GM18873 (cell line): ENCODE results near the gene DOCK9.

Source experiments
- ATAC-seq: cut with Tn5 transposase; IDR thresholded peaks from one replicate; pipeline ENCODE4 v1.9.1; 2021; ENCODE audit warnings: mild to moderate bottlenecking, moderate library complexity, moderate number of reproducible peaks; ENCODE audit not compliant: unreplicated experiment, low FRiP score

DOCK9 gene

DNA sequence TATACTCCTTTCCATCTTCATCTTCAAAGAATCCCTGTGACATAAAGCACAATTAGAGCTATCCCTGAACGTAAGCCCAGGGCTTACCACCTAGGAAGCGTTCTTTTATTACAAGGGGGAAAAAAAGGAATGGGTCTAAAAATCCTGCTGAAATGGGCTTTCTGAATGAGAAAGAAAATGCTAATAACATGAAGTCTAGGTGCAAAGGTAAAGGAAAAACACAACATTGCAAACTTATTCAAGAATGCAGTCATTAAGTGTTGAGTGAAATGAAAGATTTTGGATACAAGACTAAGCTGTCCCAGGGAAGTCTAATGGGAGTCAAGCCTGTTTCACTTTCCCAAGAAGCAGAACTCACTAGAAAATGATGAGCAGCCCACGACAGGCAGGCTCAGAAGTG, 170.1 kb downstream of the DOCK9 start:
- no peak for ATAC-seq

DNA sequence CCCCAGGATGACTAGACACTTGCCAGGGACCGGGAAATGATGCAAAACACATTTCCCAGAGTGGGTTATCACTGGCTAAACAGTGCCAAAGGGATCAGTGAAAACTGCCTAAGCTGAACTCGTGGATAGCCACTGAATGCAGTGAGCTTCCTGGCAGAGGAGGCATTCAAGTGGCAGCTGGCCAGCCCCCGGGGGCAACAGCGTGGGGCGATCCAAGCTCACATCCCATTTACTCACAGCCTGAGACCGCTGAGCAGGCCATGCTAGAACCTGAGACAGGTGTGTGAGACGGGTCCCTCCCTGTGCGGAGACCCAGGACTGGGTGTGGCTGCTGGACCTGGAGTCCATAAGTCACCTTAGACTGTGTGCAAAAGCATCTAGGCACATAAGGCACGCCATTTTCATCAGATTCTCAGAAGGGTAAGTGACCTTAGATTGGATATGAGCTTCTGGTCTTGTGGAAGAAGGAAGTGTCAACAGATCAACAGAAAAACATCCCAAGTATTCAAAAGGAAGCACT, 173.5 kb downstream of the DOCK9 start:
- ATAC-seq, result no peak

DNA sequence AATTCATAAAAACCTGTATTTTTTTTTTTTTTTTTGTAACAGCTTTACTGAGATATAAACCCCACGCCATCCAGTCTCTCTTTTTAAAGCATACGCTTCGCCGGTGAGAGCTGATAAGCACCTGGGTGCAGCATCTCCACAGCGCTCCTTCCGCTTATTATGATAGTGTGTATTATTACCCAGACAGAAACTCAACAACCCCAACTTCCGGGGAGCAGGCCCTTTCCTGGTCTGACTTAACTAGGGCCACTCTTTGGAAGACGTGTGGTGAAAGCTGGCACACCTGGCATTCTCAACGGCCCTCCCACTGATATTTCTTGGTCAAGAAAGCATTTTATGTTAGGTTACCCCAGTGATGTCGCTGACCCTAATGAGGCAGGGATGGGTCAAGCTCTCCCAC, 173.9 kb downstream of the DOCK9 start:
- ATAC-seq, result no peak

DNA sequence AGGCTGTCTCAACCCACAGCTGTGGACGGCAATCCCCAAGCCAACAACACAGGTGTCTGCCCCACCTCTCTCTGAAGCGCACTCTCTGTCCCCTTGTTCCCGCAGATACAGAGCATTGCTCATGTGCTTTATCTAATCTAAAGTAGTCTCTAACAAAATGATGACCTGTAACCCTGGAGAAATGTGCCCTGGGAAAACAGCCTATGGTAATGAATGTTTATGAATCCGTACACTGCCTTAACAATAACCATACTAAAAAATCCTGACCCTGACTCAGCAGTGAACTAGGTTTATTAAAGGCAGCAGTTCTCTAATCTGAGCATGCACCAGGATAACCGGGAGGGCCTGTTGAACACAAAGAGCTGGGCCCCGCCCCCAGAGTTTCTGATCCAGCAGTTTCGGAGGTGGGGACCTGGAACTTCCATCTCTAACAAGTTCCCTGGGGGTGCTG, 174.7 kb downstream of the DOCK9 start:
- no peak for ATAC-seq

DNA sequence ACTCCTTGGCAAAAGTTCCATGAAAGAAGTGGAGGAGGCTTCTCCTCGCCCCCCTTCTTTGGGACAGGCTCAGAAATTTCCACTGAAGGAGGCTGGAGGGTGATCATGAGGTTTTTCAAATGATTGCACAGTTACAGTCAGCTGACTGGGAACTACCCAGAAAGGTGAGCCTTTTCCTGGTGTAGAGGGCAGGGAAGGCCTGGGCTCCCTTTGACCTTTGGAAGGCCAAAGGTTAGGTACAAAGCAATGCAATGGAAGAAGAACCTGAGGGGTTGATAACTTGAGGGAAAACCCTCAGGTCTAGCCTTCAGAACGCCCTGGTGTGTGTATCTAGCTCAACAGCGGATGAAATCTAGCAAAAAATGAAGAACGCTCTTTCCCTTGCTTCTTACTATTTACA, 175.3 kb downstream of the DOCK9 start:
- no peak for ATAC-seq

DNA sequence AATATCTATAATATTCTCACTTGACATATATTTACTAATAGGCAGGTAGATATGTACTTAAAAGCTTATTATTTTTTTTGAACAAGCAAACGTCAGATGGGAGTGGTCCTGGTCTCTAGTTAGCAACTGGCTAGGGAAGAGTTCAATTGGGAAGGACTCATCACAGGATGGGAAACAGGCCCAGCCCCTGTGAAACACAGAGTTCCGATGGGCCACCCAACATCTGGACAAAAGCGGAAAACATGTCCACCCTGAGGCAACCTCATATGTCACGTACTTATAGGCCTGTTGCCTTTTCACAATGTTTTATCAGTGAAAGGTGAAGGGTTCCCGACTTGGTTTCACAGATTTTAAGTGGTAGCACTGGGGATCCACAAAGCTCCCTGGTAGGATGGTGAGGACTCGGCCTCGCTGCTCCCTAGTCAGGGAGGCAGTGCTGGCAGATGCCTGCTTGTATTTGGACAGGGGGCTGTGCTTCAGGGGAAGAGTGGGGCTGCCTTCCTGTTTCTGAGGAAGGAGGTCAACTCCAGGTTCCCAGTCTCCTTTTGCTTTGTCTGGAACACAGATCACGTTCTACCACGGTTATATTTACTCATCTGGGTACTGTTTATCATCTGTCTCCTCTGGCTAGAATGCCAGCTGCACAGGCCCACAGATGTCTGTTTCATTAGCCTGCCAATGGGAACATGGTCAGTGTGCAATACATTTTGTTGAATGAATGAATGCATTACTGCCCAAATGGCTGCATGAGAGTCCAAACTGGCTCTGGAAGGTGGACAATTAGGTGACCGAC, 176.0 kb downstream of the DOCK9 start:
- no peak for ATAC-seq

DNA sequence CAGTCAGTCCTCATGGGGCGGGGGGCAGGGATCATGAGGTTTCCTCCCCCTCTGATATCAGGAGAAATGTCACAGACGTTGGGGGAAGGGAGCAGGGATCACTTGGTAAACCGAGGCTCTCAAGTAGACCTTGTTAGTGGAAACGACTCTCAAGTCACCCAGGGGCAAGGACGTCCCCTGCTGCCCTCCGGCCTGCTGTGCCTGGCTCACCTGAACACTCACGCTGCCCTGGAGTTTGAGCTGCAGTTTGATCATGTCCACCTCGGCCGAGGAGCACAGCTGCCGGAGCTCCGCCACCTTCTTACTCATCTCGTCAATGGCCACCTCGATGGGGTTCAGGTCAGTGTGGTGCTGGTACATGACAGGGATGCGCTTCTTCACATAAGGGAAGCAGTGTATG, 177.8 kb downstream of the DOCK9 start:
- ATAC-seq, result no peak

DNA sequence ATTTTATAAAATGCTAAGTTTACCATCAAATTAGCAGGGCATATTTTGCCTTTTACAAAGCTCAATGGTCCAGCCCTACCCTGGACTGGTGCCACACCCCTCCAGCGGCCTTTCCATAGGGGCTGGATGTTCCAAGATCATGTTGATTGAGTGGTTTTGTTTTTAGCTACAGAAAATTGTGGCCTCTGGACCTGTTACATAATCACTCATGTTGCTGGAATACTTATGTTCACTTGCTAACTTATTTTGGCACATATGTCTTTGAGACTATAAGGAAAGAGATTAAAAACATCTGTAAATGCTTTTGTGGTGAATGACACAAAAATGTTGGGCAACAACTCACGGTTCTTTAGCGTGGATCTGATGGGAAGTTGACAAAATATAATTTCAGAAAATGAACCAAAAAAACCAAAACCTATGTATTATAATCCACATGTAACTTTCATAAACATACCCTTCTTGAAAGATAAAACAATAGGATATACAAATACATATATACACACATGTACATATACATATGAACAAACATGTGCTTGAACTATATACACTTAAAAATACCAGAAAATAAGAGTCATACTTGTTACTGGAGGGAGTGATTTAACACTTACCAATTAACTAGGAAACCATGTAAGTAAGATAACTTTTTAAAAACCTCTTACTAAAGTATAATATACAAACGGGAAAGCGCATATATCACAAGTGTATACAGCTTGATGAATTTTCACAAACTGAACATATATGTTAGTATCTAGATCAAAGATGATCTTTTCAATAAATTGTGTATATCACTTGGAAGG, 178.8 kb downstream of the DOCK9 start:
- ATAC-seq, result no peak

DNA sequence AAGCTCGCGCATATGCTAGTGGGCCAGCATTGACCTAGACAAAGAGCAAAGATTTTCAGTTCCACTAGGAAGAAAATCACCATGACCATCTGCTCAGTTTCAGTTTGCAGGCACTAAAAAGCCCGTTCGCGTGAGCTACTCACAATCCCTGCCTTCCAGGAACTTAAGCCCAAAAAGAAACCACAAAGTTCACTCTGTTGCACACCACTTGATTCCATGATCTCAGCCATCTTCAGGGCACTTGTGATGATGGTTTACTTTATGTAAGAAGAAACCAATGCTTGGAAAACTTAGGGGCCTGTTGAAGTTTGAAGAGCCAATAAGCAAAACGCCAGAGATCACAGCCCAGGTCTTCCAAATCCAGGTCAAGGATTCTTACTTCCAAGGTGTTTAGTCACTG, 180.4 kb downstream of the DOCK9 start:
- no peak for ATAC-seq

DNA sequence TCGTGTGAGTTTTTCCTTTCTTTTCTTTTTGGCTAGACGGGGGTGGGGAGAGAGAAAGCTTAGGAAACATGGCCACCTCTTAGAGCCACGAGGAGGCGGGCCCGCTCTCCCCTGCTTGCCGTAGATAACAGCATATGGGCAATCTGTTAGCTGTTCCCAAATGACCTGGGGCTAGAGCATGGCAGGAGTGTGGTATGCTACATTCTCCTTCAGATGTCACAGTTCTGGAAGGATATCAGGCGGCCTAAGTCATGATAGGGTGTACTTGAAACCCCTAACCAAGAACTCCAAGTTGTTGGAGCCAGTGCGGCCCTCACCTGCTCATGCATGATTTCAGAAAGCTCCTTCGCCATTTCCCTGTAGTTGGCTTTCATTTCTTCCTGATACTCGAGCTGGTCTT, 181.1 kb downstream of the DOCK9 start:
- no peak for ATAC-seq

DNA sequence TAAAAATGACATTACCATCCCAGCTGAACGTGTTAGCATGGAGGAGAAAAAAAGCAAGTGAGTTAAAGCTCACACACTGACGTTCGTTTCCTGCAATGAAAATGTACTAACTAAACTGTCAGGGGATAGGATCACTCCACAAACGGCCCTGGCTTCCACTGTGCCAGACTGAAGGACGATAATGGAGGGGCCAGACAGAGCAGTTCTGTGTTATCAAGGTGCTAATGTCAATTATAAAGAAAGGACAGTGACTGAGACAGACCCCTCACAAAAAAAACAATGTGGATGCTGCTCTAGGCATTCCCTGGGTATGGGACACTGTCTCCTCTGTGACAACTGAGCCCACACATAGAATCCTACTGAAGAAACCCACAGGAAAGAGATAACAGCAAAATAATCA, 181.7 kb downstream of the DOCK9 start:
- ATAC-seq, result no peak

DNA sequence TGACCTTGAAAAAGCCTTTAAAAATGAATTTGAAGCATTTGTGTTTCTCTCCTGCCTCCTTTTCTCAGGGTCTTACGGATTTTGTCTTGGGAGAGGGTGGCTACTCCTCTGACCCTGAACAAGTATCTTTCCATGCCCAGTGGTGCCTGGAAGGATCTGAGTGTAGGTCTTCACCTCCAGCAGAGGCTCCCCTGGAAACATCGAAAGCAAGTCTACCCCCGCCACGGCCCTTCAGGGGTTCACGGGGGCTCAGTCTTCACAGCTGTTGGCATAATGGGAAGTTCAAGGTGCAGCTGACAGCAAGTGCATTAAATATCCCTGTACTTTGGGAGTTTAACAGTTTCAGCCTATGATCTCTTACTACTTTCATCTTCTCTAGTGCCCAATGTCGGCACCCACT, 182.6 kb downstream of the DOCK9 start:
- no peak for ATAC-seq

DNA sequence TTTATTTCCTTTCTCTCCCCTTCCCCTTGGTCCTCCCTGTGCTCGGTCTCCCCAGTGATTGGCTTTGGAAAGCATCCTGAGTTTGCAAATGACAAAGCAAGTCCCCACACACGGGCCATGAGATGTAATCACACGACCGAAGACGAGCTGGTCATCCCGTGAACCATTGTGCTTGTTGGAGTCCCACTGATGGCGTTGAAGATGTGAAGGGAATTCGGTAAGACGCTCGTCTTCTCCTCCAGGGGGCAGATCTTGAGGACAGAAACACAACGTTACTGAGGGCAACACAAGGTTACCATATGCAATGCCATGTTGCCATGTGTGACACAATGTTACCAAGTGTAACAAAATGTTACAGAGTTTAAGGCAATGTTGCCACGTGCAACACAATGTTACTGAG, 183.4 kb downstream of the DOCK9 start:
- ATAC-seq, result no peak

DNA sequence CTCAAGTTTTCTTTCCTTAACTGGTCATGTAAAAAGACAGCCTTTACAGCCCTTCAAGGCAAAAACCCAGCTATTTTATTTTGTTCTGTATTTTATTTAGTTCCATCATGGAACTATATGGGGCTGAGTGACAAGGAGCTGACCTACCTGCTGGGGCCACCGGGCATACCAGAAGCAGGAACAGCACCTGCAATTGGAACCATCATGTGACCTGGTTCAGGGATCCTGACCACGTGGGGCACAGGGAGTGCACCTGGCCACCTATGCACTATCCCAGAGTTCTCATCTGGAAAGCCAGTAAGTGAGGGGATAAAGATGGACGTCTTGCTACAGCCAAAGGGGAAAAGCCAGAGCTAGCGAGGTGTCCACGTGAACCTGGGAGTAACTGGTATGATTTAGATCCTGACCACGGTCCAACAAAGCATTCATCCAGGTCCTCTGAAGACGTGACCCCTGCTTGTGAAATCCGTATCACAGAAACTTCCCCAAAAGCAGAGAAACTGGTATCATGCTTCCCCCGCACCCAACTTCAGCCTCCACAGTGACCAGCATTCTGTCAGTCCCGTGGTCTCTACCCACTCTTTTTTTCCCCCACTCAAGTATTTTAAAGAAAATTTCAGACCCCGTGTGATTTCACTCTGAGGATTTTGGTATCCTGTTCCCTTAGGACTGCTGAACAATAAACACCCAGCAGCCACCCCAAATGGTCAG, 184.9 kb downstream of the DOCK9 start:
- no peak for ATAC-seq

DNA sequence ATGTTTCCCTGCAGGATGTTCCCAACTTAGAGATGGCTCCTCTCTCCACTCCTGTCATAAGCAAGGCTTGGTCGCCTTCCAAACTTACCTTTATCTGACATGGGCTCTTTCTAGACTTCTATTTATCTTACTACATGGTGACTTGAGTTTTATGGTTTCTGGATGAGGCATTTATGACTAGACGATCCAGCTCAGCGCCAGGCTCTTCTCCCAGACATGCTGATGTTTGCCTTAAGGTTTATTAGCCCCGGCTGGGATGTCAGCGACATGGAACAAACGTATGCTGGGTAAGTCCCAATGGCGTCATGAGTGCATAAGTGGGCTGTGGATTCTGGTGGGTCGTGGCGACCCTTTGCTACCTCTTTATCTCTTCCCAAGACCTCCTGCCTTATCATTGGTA, 185.5 kb downstream of the DOCK9 start:
- ATAC-seq, result no peak

DNA sequence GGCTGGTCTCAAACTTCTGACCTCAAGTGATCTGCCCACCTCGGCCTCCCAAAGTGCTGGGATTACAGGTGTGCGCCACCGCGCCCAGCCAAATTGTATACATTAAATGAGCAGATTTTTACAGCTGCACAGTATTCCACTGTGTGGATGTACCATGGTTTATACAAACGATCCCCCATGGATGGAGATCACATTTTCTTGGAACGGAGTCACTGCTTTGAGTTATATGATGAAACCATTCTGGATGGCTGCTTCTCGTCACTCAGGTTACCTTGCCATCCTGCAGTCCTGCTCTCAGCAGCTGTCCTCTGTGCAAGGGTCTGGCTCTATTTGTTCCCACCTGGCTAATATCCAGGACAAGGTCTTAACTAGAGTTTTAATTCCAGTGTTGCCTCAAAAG, 186.3 kb downstream of the DOCK9 start:
- no peak for ATAC-seq

DNA sequence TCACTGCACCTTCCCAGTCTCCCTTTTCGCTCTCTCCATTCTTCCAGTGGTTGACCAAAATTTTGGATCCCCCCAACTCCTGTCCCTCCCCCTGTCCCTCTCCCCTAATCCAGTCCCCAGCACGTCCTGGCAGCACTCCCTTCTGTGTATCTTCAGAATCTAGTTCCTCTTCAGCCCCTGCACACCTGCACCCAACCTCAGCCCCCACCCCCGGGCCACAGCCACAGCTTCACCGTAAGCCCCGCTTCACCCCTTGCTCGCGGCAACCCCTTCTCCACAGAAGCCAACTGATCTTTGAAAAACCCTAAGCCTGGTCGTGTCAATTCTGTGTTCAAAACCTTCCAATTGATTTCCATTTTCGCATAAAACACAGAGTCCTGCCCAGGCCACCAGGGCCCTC, 189.9 kb downstream of the DOCK9 start:
- no peak for ATAC-seq

DNA sequence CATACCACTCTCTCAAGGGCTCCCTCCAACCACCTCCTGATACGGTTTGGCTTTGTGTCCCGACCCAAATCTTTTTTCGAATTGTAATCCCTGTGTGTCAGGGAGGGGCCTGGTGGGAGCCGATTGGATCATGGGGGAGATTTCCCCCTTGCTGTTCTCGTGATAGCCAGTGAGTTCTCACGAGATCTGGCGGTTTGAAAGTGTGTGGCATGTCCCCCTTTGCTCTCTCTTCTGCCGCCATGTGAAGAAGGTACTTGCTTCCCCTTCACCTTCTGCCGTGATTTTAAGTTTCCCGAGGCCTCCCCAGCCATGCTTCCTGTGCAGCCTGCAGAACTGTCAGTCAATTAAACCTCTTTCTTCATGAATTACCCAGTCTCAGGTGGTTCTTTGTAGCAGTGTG, 190.7 kb downstream of the DOCK9 start:
- no peak for ATAC-seq

DNA sequence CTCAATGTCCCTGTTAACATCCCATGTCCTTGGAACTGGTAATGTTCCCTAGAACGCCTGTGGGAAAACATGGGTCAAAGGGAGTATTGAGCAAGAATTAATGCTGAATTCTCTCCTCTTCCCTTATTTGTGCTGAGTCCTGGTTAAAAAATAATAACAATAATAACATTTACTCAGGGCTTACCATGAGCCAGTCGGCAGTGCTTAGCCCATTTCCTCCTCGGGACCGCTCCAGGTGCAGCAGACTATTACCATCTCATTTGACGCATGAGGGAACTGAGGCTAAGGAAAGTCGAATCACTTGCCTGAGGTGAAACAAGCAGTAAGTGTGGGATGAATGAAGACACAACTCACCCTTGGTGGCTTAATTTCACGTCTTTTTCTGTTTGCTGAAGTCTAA, 191.8 kb downstream of the DOCK9 start:
- no peak for ATAC-seq

DNA sequence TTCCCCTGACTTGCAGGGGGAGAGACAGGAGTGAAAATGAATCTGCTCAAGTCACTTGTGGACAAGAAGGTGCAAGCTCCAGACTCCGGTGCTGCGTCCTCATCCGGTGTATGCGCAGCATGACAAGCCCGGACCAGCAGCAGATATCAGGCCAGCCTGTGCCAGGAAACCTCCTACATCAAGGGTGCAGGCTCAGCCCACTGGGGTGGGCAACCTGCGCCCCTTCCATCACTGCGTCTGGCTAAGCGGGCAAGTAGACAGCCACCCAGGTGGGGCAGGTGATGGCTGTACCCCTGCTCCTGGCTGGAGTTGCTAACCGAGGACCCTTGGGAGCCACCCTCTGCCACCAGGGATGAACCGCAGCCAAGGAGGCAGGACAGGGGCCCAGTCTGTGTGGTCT, 192.5 kb downstream of the DOCK9 start:
- ATAC-seq, result no peak

DNA sequence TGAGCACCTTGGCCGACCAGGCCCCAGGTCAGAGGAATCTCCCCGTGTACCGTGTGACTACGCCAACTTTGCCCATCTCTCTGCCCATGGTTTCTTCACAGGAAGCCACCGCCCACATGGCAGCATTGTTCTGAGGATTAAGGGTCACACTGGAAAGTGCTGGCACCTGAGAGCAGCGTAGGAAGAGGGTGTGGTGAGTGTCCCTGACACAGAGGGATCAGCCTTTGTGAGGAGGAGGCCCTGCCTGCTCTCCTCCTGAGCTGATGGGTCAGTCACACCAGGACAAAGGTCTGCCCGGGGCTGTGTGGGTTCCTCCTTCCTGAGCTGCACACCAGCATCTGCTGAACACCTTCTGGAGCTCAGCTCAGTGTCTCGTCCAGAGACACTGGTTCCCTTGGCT, 193.2 kb downstream of the DOCK9 start:
- ATAC-seq, result no peak
